Astrocyte (in vitro differentiated cells and primary cell): Measurements from ENCODE around the gene ASGR2.

Experiments used
- EZH2 ChIP-seq: IDR thresholded peaks from 2 replicates; pipeline ENCODE4 v1.6.1; 2012; ENCODE audit warnings: mild to moderate bottlenecking, low read length, inconsistent platforms; ENCODE audit not compliant: insufficient read depth
- TF ChIP-seq, protein P1 (sequence below): IDR thresholded peaks from 2 replicates; pipeline ENCODE4 v1.5.1; 2011; ENCODE audit warnings: low read depth, mild to moderate bottlenecking, inconsistent platforms, low read length, moderate library complexity; ENCODE audit not compliant: insufficient read depth

DNA sequence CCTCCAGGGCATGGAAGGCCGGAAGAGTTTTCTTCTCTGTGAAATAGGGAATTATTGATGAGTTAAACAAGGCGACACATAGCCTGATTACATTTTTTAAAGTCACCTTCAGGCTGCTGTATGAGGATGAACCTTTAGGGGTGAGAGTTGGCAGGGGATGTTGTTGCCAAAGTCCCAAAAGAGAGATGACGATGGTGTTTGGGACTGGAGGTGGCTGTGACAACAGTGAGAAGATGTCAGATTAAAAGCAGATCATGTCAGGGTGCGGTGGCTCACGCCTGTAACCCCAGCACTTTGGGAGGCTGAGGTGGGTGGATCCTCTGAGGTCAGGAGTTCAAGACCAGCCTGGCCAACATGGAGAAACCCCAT is 16.8 kb upstream of the ASGR2 start:
- TF ChIP-seq, protein P1, sequence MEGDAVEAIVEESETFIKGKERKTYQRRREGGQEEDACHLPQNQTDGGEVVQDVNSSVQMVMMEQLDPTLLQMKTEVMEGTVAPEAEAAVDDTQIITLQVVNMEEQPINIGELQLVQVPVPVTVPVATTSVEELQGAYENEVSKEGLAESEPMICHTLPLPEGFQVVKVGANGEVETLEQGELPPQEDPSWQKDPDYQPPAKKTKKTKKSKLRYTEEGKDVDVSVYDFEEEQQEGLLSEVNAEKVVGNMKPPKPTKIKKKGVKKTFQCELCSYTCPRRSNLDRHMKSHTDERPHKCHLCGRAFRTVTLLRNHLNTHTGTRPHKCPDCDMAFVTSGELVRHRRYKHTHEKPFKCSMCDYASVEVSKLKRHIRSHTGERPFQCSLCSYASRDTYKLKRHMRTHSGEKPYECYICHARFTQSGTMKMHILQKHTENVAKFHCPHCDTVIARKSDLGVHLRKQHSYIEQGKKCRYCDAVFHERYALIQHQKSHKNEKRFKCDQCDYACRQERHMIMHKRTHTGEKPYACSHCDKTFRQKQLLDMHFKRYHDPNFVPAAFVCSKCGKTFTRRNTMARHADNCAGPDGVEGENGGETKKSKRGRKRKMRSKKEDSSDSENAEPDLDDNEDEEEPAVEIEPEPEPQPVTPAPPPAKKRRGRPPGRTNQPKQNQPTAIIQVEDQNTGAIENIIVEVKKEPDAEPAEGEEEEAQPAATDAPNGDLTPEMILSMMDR: no peak
- no peak for TF ChIP-seq EZH2
